GM21723 (cell line): Measurements from ENCODE around the gene ABCA8.
"Not testable (repeated sequence)": the region's sequence is repeated elsewhere in the genome, so short reads cannot be mapped to it uniquely, and the experiment has no call there.

ENCODE experiments used
- ATAC-seq: cut with Tn5 transposase; IDR thresholded peaks from one replicate; pipeline ENCODE4 v1.9.1; 2021; ENCODE audit warnings: mild to moderate bottlenecking, moderate library complexity; ENCODE audit not compliant: unreplicated experiment

Gene ABCA8

DNA sequence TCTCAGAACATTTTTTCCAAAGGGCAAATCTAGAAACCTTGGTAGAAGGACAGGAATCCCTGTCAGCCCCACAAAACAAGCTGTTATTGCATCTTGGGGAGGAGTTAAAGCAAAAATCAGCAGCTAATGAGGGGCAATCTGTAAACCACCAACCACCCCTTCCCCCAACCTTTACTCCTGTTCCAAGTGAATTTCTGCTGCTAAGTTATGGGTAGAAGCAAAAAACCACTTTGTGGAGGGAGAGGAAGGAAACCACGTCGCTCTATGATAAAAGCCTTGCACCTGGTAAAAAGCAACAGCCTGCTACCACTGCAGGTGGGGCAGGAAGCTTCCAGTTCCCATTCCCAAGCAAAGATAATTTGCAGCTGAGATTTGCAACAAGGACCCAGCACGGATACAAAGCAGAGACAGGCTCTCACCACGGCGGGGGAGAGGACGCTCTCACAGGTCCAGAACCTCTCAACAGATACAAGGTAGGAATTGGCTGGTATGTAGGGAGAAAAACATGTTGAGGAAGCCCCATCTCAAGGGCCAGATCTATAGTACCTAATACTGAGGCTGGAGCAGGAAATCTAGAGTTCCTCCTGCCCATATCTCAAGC lies 10.7 kb downstream of the ABCA8 start:
- ATAC-seq = no peak

DNA sequence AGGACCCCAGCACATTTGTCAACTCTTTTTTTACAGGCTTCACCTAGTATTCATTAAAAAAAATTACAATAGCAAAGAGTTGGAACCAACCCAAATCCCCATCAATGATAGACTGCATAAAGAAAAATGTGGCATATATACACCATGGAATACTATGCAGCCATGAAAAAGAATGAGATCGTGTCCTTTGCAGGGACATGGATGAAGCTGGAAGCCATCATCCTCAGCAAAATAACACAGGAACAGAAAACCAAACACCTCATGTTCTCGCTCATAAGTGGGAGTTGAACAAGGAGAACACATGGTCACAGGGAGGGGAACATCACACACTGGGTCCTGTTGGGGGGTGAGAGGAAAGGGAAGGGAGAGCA lies 11.4 kb downstream of the ABCA8 start:
- ATAC-seq = not testable (repeated sequence)

DNA sequence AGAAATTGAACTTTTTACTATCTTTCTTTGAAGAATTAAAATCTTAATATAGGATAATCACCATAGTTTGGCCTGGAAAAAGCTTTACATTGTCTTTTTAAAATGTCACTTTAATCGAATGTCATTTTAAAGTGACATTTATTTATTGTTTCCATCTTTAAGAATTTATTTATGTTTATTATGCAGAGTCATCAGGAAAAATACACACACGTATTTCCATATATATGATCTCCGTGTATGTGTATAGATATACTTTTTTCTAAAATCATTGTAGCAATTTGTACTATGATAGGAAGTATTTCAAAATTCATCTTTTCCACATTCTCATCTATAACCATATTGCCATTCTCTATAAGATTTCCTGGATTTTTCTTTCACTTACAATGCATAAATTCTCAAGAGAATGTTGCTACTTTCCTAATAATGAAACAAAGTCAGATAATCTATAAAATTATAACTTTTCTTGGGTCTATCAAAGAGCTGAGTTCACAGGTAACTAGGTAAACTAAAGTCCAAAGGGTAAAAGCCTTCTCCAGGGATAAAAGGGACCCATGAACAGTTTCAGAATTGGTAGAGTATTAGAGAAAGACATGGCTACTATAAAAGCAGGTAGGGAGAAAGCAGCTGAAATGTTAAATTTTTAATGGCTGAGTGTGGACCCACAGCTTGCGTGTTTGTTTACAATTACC lies 11.9 kb downstream of the ABCA8 start:
- no peak for ATAC-seq

GRCh38 chr17:68942389-68942788 lies 12.8 kb downstream of the ABCA8 start:
- ATAC-seq = no peak

GRCh38 chr17:68941761-68942160 lies 13.4 kb downstream of the ABCA8 start:
- no peak for ATAC-seq

GRCh38 chr17:68939195-68939594 lies 16.0 kb downstream of the ABCA8 start:
- no peak for ATAC-seq

DNA sequence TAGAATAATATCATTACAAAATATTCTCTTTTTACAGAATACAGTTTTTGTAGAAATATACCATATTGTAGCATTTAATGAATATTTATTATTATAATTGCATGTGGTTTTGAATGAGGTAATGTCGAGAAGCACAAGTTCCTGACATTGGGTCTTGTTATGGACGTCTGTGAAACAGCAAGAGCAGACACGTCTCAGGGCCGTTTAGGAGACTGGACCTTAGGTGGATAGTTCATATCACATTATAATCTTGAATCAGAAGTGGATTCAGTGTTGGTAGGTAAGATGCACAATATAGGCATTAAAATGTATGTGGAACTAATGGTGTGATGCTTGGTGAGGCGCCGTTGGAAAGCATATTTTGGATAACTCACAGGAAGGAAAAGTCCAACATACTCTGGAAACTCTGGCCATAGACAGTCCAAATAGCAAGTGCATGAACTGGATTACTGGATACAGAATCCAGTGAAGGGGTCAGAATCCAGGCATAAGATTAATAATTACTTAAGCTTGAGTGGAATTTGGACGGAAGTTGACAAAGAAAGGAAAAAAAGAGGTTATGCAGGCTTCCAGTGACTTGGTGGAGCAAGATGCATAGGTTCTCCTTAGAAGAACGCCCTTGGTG lies 17.2 kb downstream of the ABCA8 start:
- no peak for ATAC-seq

DNA sequence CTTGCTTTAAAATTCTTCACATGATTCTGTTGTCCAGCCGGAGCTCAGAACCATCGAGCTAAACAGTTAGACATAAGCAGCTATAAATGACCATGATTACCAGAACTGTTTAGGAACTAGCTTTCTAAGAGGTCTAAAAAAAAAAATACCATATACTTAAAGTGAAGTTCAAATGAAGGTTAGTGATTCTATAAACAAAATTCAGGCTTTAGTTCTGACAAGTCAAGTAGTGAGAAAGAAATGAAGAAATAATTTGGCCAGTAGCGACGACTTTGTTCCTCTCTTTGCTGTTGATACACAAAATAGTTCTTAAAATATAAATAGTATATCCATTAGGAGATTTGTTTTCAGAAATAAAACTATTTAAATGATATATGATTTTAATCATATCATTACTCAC lies 27.7 kb downstream of the ABCA8 start:
- ATAC-seq = no peak

- ATAC-seq = no peak
These were observed 30.1 kb downstream of the ABCA8 start for GRCh38 chr17:68924793-68925720.

DNA sequence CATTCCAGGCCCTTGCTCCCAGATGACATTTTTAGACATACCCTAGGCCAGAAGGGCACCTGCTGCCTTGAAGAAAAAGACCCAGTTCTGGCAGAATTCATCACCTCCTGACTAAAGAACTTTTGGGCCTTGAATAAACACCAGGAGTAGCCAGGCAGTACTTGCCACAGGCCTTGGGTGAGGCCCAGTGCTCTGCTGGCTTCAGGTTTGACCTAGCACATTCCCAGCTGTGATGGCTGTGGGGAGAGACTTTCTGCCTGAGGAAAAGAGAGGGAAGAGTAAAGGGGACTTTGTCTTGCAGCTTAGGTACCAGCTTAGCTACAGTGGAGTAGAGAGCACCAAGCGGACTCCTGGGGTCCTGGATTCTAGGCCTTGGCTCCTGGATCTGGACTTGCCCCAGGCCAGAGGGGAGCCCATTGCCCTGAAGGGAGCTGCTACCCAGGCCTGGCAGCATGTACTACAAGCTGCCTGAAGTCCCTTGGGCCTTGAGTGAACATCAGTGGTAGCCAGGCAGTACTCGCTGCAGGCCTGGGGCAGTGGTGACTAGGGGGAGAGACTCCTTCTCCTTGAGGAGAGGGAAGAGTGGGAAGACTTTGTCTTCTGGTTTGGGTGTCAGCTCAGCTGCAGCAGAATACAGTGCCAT lies 44.3 kb downstream of the ABCA8 start:
- ATAC-seq = no peak

DNA sequence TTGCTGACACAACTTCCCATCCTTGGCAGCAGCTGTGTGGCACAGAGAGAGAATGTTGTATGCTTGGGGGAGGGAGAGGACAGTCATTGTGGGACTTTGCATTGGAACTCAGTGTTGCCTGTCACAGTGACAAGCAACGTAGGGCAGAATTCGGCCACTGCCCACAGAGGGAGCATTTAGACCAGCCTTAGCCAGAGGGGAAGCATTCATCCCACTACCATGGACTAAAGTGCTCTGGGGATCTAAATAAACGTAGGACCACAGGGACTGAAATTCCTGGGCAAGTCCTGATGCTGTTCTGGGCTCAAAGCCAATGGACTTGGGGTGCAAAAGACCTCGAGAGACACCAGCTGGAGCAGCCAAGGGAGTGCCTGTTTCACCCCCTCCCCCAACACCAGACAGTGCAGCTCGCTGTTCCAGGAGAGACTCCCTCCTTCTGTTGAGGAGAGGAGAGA lies 44.9 kb downstream of the ABCA8 start:
- no peak for ATAC-seq

DNA sequence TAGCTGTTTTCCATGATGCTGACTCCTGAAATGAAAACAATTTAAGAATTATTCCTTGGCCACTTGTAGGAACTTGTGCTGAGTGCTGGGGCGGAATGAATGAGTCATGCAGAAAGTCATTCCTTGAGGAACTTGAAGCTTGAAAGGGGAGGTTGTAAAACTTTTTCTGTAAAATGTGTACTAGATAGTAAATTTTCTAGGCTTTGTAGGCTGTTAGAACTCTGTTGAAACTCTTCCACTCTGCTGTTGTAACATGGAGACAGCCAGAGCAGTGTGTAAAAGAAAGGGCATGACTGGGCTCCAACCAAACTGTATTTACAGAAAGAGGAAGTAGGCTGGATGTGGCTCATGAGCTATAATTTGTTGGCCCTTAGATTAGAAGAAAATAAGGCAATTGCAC lies 46.1 kb downstream of the ABCA8 start:
- ATAC-seq = peak; percentile 71

GRCh38 chr17:68908045-68908444 lies 47.1 kb downstream of the ABCA8 start:
- no peak for ATAC-seq

DNA sequence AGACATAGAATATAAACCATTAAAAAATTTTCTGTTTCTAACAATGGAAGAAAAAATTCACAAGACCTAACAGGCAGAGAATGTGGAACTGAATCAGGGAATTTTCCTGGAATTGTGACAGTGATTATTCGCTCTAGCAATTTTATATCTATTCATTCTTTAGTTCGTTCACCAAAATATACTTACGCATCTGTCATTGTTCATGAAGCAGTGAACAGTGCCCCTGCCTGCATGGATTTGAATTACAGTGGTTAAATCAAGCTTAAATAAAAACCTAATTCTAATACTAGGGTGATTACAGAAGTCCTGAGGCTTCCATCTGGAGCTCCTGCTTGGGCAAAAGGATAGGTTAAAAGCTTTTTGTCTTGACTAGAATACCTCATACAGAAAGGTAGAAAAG lies 48.6 kb downstream of the ABCA8 start:
- no peak for ATAC-seq

- ATAC-seq = no peak
These were observed 51.9 kb downstream of the ABCA8 start for GRCh38 chr17:68903286-68903685.

DNA sequence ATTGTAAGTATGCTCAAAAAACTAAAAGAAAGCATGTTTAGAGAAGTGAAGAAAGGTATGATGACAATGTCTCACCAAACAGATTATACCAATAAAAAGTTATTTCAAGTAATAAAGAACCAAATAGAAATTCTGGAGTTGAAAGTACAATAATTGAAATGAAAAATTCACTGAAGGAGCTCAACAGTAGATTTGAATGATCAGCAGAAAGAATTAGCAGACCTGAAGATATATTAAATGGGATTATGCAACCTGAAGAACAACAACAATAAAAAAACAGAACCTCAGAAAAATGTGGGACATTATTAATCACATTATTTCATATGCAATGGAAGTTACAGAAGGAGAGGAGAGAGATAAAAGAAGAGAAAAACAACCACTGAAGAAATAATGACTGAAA lies 57.6 kb downstream of the ABCA8 start:
- ATAC-seq = no peak

- ATAC-seq = no peak
These were observed 62.5 kb downstream of the ABCA8 start for GRCh38 chr17:68892658-68893057.

DNA sequence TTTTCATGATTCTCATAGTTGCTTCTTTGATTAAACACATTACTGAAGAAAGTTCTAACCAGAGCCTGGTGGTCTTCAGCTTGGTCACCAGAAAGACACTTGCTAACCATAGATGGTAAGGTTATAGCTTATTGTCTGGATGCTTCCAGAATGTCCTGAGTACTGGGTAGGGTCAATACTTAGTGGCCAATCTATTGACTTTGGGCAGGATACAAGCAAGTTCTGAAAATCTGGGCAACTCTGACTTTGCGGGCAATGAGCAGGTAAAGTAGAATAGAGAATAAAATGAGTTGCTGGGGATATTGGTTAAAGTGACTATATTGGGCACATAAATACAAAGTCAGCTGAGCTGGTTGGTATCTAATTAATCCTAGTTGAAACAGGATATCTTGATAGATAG lies 63.0 kb downstream of the ABCA8 start:
- no peak for ATAC-seq

DNA sequence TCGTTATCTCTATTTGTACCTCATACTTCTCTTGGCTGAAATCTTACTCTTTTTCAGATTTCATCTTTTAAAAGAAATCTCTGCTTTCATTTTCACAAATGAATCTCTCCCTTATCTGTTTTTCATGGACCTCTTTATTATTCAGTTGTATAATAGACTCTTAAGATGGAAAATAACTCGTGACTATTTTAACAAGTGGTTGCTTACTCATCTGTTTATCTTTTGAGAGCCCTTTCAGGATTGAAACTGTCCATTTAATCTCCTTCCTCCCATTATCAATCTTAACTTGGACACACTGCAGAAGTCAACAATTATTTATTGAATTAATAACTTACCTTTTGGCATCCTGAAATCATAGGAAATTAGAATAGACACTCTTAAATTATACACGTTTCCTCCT lies 68.8 kb downstream of the ABCA8 start:
- no peak for ATAC-seq

DNA sequence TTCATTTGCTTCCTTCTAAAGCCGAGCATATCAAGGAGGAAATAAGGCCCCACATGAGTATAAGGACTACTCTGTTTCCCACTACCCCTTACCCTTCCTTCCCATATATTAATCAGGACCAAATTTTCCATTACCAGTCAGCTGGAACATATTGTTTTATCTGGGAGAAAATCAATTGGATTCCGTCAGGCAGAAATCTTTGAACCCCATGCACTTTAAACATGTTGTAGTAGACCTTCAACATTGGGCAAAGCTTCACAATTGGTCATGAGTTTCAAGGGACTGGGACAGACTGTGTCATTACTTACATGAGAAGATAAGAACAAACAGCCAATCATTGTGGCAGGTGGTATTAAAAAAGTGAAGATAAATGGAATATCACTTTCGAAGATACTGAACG lies 70.3 kb downstream of the ABCA8 start:
- ATAC-seq = no peak
